NCI-H345 treated with DMSO at 0.1 percent for 48 hours (cell line): ENCODE measurements around the gene ANP32A.

Source experiments
- DNase-seq: peaks from one replicate; lab custom pipeline; 2025; ENCODE audit not compliant: unreplicated experiment; lab: John Stamatoyannopoulos, UW

ANP32A gene

DNA sequence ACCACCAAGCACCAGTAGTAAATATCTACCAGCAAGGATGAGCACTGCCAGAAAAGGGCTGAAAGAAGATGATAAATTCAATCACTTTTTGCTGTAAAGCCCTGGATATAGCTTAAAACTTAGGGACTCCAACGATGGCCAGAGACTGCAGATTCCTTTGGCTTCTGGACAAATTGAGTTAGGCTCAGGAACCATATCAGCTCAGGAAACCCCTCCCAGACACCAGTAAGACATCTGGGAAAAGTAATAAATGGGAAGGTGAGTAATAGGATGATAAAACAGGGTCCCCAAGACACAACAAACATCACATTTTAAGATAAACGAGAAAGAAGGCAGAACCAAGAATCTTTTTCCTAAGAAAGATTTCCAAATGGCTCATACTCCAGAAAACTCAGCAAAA lies 65.0 kb downstream of the ANP32A start:
- DNase-seq, result no peak

DNA sequence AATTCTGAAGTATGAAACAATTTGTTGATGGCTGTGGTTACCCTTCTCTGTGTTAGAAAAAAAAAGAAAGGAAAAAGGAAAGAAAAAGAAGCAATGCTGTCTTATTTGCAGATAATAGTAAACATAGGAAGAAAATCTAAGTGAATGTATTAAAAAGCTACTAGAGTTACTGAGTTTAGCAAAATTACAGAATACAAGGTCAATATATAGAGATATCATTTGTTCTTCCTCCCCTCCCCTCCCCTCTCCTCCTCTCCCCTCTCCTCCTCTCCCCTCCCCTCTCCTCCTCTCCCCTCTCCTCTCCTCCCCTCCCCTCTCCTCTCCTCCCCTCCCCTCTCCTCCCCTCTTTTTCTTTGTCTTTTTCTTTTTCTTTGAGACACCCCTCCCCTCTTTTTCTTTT lies 69.1 kb downstream of the ANP32A start:
- no peak for DNase-seq

DNA sequence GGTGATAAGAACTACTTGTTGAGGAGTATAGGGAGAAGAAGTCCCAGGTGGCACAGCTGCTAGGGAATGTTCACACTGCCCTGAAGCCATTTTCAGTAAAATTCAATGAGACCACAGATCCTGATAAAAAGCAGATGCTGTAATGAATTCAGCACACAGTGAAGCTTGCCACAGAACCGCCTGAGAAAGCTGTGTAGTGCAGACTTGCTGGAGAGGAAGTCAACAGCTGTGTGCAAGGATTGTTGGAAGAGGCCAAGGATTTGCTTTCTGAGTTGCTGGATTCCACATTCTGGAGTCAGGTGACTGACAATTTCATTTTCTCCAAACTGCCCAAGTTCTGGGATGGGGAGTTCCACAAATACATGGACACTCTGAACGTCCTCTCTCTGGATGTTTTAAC lies 70.9 kb downstream of the ANP32A start:
- DNase-seq, result no peak

DNA sequence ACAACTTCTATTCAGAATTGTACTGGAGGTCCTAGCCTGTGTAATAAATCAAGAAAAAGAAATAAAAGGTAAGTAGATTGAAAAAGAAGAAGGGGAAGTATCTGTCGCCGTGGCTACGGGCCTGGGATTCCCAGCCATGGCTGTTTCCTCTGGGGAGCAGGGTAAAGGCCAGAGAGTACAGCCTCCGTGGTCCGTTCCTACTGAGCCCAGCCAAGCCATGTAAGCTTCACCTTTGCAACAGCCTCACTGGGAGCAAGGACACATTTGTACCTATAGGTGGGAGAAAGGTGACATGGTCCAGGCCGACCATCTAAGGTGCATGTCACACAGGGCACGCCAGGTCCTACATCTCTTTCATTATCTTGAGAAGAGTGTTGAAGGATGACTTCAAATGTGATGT lies 71.3 kb downstream of the ANP32A start:
- DNase-seq, result no peak

DNA sequence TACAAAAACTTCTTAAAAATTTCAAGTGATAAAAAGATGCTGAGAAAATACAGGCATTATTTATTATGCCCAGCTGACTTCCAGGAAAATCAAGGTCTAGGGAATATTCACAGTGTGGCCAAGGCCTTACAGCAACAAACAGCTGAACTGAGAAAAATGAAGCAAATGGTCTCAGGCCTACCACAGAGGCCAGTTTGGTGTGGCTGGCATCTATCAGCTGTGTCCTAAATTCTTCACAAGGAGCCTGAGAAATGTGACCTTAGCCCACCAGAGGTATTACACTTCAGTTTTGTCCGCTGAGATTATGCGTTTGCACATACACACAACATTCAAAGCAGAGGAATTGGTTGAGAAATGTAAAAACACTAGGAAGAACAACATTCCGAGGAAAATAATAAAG lies 77.4 kb downstream of the ANP32A start:
- DNase-seq, result no peak

DNA sequence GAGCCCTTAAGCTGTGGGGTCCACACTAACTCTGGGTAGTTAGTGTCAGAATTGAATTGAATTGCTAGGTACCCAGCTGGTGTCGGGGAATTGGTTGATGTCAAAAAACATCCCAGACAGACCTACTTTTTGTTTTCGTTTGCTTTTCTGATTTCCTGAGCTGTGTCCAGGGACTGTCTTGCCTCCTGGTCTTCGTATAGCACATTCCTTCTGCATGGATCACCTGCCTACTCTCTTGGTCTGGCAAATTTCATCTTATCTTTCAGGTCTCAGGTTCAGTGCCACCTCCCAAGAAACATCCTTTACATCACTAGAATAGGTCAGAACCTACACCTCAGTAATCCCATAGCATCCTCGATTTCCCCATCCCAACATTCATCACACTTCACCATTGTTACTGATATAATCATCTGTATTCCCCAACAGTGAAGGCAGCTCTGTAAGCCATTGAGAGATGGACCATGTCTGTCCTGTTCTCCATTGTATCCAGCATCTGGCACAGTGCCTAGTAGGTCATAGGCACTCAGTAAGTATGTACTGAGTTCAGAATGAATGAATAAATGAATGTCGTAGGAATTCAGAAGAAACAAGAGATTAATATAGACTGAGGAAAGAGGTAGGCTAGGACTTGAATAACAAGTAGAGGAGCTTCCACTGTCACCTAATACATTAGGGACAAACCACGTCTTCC lies 81.2 kb downstream of the ANP32A start:
- DNase-seq, result no peak

DNA sequence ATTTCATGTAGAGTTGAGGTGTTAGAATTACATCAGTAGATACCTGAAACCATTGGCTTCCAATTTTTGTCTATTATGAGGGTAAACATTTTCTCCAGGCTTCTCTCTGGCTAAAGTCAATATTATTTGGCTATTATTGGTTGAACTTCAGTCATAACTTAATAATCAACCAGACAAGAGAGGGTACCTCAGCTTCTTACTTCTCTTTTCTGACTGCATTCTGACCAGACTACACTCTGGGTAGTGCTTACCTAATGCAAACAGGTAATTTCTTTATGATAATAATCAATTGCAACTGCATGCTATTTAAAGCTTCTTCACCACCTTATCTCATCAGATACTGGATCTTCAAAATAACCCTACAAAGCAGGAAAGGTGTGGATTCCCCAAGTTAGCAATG lies 85.1 kb downstream of the ANP32A start:
- no peak for DNase-seq

DNA sequence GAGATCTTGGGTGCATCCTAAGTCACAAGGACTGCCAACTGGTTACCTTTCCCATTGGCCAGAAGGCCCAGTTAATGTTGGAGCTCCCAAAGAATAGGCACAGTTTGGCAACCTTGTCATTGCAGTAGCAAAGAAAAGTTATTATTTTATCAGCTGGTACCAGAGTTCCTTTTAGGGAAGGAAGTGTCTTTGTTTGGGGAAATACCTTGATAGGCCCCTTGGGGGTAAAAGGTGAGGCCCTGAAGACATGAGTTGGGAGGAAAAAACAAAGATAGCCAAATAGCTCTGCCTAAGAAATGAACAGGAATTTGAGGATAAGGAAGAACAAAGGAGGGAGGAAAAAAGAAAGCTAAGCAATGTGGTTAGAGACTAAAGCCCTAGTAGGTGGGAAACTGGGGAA lies 85.8 kb downstream of the ANP32A start:
- DNase-seq, result no peak

DNA sequence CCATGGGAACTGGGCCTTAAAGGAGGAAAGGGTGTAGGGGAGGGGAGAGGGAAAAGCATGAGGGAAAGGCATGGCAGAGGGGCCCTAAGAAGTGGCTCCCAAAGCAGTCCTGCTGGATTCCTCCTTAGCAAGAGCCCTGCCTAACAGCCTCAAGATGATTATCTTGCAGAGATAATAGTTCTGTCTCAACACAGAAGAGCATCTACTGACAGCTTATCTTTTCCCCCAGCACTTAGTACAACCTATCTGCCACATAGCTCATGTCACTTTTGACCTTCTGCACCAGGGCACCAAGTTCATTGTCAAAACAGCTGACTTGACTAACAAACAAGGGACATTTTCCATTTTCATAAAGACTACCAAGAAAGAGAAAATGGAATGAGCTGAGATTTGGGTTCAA lies 86.3 kb downstream of the ANP32A start:
- DNase-seq, result no peak

DNA sequence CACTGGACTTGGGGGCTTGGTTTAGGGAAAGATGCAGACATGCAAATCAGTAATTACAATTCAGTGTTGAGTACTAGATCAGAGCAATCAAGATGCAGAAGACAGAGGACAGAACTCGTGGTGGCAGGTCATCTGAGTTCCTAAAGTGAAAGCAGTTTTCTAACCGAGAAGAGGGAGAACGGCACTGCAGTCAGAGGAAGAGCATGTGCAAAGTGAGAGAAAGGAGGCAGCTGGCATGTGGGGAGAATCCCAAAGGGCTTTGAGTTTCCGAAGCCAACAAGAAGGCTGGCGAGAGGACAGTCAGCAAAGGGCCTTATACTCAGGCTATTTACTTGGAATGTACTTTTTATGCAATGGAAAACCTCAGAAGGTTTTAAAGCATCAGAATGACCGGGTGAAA lies 87.0 kb downstream of the ANP32A start:
- DNase-seq, result no peak

DNA sequence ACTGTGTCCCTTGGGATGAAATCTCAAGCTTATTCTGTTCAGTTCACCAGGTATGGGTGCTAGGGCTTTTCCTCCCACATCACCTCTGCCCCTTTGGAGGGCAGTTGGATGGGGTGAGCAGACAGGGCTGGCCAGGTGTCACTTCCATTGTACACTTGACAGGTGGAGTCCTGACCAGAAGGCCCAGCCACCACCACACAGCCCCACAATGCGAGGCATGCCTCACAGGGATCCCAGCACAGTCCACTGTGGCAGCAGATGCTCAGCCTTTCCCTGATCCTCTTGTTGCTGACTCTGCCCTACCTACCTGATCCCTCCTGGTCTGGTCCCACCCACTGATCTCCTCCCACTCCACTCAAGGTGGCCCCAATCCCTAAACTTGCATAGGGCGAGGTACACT lies 88.2 kb downstream of the ANP32A start:
- no peak for DNase-seq

DNA sequence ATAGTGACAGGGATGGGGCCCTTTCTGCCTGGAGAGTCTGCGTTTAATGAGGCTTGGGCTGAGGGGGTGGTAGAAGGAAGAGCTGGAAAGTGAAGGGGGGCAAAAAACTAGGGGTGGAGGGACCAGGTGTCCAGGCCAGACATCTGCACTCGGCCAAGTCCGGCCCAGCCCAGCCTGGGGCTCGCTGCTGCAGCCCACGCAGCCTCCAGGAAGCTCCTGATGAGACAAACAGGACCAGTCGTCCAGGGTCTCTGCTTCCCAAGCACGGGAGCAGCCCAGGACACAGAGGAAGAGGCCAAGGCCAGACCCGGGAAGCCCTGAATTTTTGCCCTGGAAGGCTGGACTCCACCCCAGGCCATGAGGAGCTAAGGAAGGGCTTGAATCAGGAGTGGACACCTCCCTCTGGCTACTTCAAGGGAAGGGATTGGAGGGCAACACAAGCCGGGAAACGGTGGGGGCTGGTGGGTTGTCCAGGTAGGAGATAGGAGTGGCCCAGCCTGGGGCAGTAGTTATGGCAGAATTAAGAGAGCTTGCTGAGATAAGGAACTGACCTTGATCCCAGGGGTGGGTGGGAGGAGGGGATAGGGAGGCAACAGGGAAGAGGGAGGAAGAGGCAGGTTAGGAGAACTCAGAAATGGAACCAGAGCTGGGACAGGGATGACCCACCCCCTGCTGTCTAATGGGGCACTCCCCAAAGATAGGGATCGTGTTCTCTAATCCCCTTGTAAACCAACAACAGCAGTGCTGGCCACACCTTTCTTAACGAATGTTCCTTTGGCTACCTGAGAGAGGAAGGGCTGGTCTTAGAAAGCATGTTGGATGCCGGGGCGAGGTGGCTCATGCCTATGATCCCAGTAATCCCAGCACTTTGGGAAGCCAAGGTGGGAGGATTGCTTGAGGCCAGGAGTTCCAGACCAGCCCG lies 89.5 kb downstream of the ANP32A start:
- DNase-seq, result no peak

DNA sequence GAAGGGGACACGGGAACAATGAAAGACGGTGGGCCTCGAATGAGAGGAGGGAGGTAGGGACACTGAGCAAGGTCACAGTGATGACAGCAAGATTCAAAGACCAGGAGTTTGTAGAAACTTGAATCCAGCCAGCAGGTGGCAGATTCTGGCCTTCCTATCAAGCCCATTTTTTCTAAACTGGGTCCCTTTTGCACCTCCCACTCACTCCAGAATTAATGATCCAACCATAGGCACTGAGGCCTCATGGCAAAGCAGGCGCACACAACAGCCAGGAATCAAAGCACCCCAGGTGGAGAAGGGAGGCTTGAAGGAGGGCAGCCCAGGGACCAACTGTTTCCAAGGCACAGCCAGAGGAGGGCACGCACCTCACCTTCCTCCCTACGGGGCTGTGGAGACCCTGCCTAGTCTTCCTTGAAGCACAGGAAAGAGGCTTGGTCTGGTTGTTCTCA lies 90.2 kb downstream of the ANP32A start:
- no peak for DNase-seq

DNA sequence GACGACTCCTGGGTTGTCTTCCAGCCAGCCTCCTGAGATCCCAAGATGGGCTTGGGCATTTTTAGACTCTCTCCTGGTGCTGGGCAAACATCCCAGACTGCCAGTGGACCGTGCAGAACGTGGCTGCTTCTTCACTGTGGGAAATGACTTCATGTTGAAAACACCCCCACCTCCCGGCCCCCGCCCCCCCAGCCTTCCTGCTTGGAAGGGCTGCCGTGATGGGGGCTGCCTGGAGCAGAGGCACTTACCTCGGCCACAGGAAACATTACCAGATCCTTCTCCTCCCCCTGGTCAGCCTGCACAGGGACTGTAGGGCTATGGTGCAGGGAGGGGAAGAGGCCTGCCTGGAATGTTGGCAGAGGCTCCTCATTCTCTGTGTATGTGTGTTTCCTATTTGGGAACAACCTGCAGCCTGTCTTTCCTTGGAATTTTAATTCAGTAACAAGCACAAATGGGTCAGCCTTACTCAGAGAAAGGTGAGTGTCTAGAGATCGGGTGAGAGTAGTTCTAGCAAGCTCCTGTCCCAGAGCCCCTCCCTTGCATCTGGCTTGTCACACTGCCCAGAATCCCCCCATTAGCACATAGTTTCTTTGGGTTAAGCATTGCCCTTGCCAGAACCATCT lies 90.8 kb downstream of the ANP32A start:
- no peak for DNase-seq
